ENCODE results near the gene CRAMP1.

- TF ChIP-seq CTCF (tag by site-specific recombination; IDR thresholded peaks at IDR 0.05) (no peak), ZNF26 (tag by site-specific recombination; IDR thresholded peaks at IDR 0.05) (no peak), PRDM1 (tag by site-specific recombination; IDR thresholded peaks at IDR 0.05) (no peak), ZSCAN5A (tag by site-specific recombination; IDR thresholded peaks at IDR 0.05) (no peak), ZNF830 (tag by site-specific recombination; IDR thresholded peaks at IDR 0.05; ENCODE audit: low read depth) (no peak), ZNF146 (tag by site-specific recombination; IDR thresholded peaks at IDR 0.05) (no peak), GLI4 (tag by site-specific recombination; IDR thresholded peaks at IDR 0.05) (no peak), ZBTB49 (tag by site-specific recombination; IDR thresholded peaks at IDR 0.05; ENCODE audit: low read depth) (no peak), ZNF626 (tag by site-specific recombination; IDR thresholded peaks at IDR 0.05) (no peak), ZNF449 (tag by site-specific recombination; IDR thresholded peaks at IDR 0.05) (no peak), BCL6B (tag by site-specific recombination; IDR thresholded peaks at IDR 0.05) (no peak), OSR2 (tag by site-specific recombination; IDR thresholded peaks at IDR 0.05) (no peak), ZNF580 (tag by site-specific recombination; IDR thresholded peaks at IDR 0.05) (no peak)
Measured at GRCh38 chr16:1651974-1652312, 39.8 kb downstream of the CRAMP1 start.
